AG09309 (cell line): ENCODE measurements around the gene KATNAL1.
"Not testable (repeated sequence)": the region's sequence is repeated elsewhere in the genome, so short reads cannot be mapped to it uniquely, and the experiment has no call there.

Source experiments
- DNase-seq: peaks from one replicate; pipeline ENCODE4 v3.0.0-alpha.2; 2010; ENCODE audit warnings: low read depth
- H3K4me3 ChIP-seq: 2 replicates; pipeline ENCODE4 v1.5.1; 2011; ENCODE audit warnings: mild to moderate bottlenecking, low read depth, low read length, moderate library complexity; ENCODE audit not compliant: control insufficient read depth
- TF ChIP-seq, protein P1 (sequence below): IDR thresholded peaks from 2 replicates; pipeline ENCODE4 v1.5.1; 2011; ENCODE audit warnings: mild to moderate bottlenecking, low read depth, low read length, inconsistent platforms; ENCODE audit not compliant: insufficient read depth, control insufficient read depth; ENCODE audit errors: missing control alignments

The KATNAL1 gene

DNA sequence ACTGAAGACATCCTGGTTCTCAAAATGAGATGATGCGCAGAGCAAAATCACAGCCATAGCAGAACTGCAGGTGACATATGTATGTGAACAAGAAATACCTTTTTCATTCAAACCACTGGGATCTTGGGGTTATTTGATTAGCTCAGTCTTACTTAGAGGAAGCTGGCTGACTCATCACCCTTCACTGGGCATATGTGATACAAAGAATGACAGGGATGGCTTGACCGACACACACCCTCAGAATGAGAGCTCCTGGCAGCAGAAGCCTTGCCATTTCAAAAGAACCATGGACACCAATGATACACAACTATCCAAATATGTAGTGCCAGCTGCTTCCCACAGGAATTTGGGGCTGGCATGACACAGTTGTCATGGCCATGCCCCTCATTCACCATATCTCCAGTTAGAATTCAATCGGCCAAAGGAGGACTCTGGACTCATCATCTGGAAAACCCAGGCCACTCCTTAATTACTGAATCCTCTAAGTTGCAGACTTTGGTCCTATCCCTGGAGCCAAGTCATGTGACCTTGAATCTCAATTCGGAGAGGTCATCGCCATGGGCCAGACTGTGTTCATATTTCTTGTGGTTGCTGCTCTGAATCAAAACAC lies 115.8 kb downstream of the KATNAL1 start:
- no peak overlapping the region for H3K4me3 ChIP-seq
- TF ChIP-seq, protein P1, sequence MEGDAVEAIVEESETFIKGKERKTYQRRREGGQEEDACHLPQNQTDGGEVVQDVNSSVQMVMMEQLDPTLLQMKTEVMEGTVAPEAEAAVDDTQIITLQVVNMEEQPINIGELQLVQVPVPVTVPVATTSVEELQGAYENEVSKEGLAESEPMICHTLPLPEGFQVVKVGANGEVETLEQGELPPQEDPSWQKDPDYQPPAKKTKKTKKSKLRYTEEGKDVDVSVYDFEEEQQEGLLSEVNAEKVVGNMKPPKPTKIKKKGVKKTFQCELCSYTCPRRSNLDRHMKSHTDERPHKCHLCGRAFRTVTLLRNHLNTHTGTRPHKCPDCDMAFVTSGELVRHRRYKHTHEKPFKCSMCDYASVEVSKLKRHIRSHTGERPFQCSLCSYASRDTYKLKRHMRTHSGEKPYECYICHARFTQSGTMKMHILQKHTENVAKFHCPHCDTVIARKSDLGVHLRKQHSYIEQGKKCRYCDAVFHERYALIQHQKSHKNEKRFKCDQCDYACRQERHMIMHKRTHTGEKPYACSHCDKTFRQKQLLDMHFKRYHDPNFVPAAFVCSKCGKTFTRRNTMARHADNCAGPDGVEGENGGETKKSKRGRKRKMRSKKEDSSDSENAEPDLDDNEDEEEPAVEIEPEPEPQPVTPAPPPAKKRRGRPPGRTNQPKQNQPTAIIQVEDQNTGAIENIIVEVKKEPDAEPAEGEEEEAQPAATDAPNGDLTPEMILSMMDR, result no peak
- DNase-seq, result no peak

DNA sequence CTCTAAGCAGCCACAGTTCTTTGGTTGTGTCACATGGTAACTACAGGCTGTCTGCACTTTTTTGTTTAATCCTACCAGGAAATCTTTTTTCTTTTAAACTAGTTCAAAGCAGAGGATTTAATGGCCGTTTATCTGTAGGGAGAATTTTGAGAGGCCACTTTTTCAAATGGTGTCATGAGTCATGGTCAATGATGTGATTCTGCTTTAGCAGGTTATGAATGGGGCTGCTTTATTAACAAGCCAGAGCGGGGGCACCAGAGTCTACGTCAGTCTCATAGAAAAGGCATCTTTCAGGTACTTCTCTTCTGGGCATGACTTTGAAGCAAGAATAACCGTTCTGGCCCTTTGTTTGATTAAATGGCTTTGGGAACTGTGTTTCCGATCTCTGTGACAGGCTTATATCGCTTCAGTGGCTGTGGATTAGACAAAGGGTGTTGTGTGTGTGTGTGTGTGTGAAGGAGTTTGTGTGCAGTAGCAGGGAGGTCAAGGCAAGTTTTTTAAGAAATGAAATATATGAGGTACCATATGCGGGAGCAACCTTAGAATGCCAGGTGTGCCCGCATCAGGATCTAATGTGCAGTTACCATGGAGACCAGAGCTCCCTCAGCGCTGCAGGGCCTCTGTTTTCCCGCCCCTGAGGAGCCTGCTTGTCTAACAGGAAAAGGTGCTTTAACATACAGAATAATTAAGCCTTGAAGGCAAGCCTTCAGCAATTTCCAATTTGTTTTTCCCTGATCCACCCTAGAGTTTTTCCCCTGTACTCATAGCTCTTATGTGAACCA lies 120.5 kb downstream of the KATNAL1 start:
- TF ChIP-seq, protein P1, result no peak
- no peak overlapping the region for H3K4me3 ChIP-seq
- DNase-seq, result no peak

DNA sequence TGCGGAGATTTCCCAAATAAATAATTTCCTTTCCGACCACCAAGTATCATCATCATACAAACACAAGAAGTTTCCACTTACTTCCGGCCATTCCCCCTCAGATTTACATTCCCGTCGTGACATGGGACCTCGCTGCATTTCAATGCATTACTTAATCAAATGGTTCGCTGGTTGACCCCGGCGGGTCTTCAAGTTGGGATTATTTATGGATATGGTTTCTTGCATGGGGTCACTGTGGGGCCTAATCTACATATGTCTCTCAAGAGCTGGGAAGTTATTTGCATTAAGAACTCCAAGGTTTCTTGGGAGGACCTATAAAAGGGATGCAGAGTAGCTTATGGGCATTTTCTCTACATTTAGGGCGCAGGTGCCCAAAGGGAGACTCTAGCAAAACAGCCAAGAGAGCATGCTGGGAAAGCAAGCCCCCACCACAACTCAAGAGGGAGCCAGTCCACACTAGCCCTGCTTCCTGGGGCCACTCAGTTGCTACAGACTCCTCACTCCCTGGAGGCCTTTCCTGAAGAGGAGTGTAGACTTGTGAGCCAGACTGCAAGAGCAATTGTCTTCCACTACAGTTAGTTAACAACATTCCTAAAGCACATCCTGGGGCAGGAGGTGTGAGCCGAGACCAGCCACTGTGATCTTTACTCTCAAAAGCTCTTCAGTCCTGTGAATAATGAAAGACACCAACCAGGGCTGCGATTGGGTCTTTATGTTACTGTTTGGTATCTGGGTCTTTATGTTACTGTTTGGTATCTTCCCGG lies 125.3 kb downstream of the KATNAL1 start:
- TF ChIP-seq, protein P1, result no peak
- DNase-seq, result no peak
- no peak overlapping the region for H3K4me3 ChIP-seq

DNA sequence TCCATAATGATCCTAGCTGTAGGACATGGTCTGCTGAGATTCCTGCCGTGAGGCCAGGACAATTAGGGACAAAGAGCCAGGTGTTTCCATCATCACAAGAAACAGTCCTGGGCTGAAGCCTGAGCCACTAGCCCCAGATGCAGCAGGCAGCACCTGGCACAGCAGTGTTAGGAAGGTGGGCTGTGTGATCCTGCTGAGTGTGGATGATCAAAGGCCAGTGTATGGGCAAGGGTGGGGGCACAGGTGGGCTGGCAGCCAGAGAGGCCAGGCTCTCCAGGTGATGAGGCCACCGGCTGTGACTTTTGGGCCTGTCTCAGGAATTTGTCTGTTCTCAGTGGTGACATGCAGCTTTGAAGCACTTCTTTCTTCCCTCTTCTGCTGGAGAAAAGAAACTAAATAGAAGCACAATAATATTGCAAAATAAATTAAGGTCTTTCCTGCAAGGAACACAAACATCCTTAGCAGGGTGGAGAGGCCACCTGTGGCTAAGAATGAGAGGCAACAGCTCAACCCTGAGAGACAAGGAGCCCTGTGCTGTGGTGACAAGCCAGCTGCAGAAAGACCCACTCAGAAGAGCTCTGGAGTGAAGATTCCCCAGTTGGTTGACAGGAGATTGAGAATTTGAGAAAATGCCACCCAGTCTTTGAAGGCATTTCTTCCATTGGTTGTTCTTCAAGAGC lies 127.6 kb downstream of the KATNAL1 start:
- no peak overlapping the region for H3K4me3 ChIP-seq
- no peak for DNase-seq
- TF ChIP-seq, protein P1, result no peak

DNA sequence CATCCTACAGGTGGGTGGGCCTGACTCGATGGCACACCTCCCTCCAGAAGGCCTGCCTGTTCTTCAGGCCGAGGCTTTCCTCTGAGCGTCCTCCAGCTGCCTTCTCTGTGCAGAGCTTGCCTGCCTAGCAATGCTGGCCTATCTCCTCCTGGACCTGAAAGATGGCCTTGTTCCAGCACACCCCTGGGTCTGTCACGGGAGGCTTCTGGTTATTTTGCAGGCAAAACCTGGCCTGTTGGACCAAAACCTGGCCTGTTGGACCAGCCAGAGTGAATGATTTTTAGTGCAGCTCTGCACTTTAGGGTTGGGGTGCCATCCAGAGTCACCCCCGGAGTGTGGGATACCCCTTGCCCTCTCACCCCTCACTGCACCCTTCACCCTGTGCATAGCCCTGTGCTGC lies 128.4 kb downstream of the KATNAL1 start:
- no peak for DNase-seq
- H3K4me3 ChIP-seq, result no peak overlapping the region
- TF ChIP-seq, protein P1, result no peak

DNA sequence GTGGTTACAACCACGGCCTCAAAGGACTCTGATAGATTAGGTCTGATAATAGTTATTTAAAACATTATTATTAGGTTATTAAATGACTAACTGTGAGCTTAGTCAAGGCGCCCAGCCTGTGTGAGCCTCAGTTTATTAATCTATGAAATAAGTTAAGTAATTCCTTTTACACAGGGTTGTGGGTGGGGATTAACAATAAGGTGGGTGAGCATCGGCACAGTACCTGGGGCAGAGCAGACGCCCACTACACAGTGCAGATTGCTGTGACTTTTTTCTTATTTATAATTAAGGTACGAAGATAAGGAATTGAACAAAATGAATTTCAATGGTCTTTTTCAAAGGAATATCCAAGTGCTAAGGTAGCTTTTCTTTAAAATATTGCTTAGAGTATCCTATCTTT lies 132.2 kb downstream of the KATNAL1 start:
- no peak for DNase-seq
- TF ChIP-seq, protein P1, result no peak
- H3K4me3 ChIP-seq, result no peak overlapping the region

DNA sequence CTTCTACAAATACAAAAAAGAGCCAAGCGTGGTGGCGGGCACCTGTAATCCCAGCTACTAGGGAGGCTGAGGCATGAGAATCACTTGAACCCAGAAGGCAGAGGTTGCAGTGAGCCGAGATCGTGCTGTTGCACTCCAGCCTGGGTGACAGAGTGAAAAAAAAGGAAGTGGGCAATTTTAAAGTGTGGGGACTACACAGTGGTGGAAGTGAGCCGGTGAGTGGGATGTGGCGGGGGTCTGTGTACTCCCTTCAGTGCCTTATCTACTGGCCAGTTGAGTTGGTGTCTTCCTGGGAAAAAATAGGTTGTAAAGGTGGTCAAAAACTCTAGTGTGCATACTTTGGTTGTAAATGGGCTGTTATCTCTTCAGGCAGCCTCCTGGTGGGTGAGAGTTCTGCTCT lies 133.1 kb downstream of the KATNAL1 start:
- DNase-seq, H3K4me3 ChIP-seq: not testable (repeated sequence)
